ENCODE data around the gene GSTO2.

DNA sequence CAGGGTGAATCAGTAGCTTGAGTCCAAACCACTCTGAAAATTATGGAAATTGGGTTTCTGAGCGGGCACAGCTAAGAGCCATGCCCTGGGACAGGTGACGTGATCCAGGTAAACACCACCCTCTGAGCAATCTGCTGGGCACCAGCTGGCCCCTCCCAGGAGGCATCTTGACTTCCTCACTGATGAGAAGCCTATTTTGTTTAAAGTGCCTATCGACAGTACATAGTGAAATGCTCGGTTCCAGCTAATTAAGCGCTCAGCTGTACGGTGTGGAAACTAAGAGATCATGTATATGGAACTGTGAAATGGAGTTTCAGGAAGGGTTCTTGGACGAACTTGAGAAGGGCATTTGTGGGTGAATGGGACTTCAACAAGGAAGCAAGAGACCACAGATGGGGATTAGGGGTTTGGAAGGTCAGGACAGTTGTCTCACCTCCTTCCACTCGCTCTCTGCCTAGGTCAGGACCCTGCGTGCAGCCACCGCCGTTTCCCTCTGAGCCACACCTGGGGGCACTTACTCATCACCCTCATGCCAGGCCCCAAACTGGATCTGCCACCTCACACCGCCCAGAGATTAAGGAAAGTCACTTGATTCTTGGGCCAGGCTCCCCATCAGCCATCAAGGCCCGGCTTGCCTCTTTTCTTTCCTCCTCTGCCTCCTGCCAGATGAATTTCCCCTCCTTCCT lies 66.1 kb downstream of the GSTO2 start:
- TF ChIP-seq, protein P1, sequence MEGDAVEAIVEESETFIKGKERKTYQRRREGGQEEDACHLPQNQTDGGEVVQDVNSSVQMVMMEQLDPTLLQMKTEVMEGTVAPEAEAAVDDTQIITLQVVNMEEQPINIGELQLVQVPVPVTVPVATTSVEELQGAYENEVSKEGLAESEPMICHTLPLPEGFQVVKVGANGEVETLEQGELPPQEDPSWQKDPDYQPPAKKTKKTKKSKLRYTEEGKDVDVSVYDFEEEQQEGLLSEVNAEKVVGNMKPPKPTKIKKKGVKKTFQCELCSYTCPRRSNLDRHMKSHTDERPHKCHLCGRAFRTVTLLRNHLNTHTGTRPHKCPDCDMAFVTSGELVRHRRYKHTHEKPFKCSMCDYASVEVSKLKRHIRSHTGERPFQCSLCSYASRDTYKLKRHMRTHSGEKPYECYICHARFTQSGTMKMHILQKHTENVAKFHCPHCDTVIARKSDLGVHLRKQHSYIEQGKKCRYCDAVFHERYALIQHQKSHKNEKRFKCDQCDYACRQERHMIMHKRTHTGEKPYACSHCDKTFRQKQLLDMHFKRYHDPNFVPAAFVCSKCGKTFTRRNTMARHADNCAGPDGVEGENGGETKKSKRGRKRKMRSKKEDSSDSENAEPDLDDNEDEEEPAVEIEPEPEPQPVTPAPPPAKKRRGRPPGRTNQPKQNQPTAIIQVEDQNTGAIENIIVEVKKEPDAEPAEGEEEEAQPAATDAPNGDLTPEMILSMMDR (conservative IDR thresholded peaks at IDR 0.05) = no peak
- no peak for TF ChIP-seq ZFX (IDR thresholded peaks at IDR 0.05)
